NB4 (cell line): ENCODE data around the gene AIRE.

Experiments used
- POLR2A ChIP-seq: IDR thresholded peaks from 2 replicates; pipeline ENCODE4 v1.6.1; 2011; ENCODE audit warnings: mild to moderate bottlenecking; ENCODE audit not compliant: insufficient read length; ENCODE audit errors: extremely low read depth
- TF ChIP-seq, protein P1 (sequence below): IDR thresholded peaks from one replicate; pipeline ENCODE4 v1.5.1; 2012; ENCODE audit warnings: low read depth, low read length

DNA sequence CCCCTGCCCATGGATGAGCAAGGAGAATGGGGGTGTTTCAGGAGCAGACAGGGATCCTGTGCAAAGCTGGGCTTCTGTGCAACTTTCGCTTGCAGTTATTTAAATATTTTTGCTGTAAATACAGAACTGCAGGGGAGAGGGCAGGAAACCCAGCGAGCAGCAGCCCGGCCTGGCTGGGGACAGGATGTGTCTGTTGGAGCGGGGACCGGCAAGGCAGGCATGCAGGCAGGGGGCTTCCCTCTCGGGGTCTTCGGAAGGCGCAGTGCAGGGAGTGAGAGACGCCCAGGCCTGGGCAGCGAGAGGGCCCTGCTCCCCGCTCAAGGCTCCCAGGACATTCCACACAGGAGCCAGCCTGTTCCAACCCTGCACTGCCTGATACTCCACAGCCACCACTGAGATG lies 1.7 kb upstream of the AIRE start:
- TF ChIP-seq, protein P1, sequence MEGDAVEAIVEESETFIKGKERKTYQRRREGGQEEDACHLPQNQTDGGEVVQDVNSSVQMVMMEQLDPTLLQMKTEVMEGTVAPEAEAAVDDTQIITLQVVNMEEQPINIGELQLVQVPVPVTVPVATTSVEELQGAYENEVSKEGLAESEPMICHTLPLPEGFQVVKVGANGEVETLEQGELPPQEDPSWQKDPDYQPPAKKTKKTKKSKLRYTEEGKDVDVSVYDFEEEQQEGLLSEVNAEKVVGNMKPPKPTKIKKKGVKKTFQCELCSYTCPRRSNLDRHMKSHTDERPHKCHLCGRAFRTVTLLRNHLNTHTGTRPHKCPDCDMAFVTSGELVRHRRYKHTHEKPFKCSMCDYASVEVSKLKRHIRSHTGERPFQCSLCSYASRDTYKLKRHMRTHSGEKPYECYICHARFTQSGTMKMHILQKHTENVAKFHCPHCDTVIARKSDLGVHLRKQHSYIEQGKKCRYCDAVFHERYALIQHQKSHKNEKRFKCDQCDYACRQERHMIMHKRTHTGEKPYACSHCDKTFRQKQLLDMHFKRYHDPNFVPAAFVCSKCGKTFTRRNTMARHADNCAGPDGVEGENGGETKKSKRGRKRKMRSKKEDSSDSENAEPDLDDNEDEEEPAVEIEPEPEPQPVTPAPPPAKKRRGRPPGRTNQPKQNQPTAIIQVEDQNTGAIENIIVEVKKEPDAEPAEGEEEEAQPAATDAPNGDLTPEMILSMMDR = no peak
- no peak for TF ChIP-seq POLR2A
